ENCODE data around the gene DNAJC3. TPM values are rescaled to one million over a fixed set of nuclear protein-coding genes. Genes with fewer than 3 reads are reported as not detected.

Gene DNAJC3
- total and polyA plus RNA-seq, 9 of the 15 experiments (the other 6 are each of a cell fraction or from before 2014, with no cell fraction given): 7.8 to 21.8 (median 10.4) TPM

GRCh38 chr13:95676762-95677563 is at the start of gene DNAJC3 (continued):
- no peak for TF ChIP-seq SNIP1 (IDR thresholded peaks at IDR 0.05; ENCODE audit: low read depth)
- TF ChIP-seq JUN (IDR thresholded peaks at IDR 0.05; ENCODE audit: borderline replicate concordance, low read depth, low read length): no peak
- TF ChIP-seq JUN (CRISPR knock-in tag; IDR thresholded peaks at IDR 0.05; ENCODE audit: borderline replicate concordance): no peak
- TF ChIP-seq ILK (tag; IDR thresholded peaks at IDR 0.05; ENCODE audit: borderline replicate concordance, low read depth): no peak
- TF ChIP-seq VEZF1 (CRISPR knock-in tag; IDR thresholded peaks at IDR 0.05): peak; percentile 72
- peak; percentile 39 for TF ChIP-seq PCBP1 (IDR thresholded peaks at IDR 0.05; ENCODE audit: low read depth, low read length, poor library complexity, severe bottlenecking)
- TF ChIP-seq CREBBP (IDR thresholded peaks at IDR 0.05; ENCODE audit: low read depth, low read length): no peak
- TF ChIP-seq PATZ1 (CRISPR knock-in tag; IDR thresholded peaks at IDR 0.05; ENCODE audit: borderline replicate concordance): no peak
- TF ChIP-seq ZFP36 (IDR thresholded peaks at IDR 0.05; ENCODE audit: low read depth, low read length, partially characterized antibody): no peak
- TF ChIP-seq MBD2 (IDR thresholded peaks at IDR 0.05; ENCODE audit: borderline replicate concordance, low read depth): peak; percentile 49; the same call in 1 of the 2 replicates
- TF ChIP-seq THRA (IDR thresholded peaks at IDR 0.05): no peak
- no peak for TF ChIP-seq KLF13 (tag; IDR thresholded peaks at IDR 0.05; ENCODE audit: borderline replicate concordance, low read depth)
- TF ChIP-seq HDGF (IDR thresholded peaks at IDR 0.05): no peak
- no peak for TF ChIP-seq TGIF2 (CRISPR knock-in tag; IDR thresholded peaks at IDR 0.05)
- TF ChIP-seq MAZ (CRISPR knock-in tag; conservative IDR thresholded peaks at IDR 0.05 in 1 of 2, IDR thresholded peaks at IDR 0.05 in 1 of 2): peak; percentile 31 to 34; a peak in 1 of 4 replicates
- TF ChIP-seq TAF1 (IDR thresholded peaks at IDR 0.05; ENCODE audit: control insufficient read depth, extremely low read depth, insufficient read depth, low read length, severe bottlenecking): peak; percentile 88
- TF ChIP-seq HDAC1 (IDR thresholded peaks at IDR 0.05): peak in 1 of 2 experiments; percentile 10; a peak in 1 of 4 replicates
- TF ChIP-seq FOXA1 (IDR thresholded peaks at IDR 0.05; ENCODE audit: borderline replicate concordance): no peak
- no peak for TF ChIP-seq MCM3 (IDR thresholded peaks at IDR 0.05)
- TF ChIP-seq RBM15 (IDR thresholded peaks at IDR 0.05; ENCODE audit: insufficient read depth, low read length): no peak
- no peak for TF ChIP-seq ZNF655 (CRISPR knock-in tag; IDR thresholded peaks at IDR 0.05)
- 0 out of 2 replicates have a peak, but pooled peaks have one; percentile 28 for TF ChIP-seq RNF2 (IDR thresholded peaks at IDR 0.05)

Data from K562 (cell line).